ENCODE results near the gene NIPBL.
"Not testable (repeated sequence)": the region's sequence is repeated elsewhere in the genome, so short reads cannot be mapped to it uniquely, and the experiment has no call there.

NIPBL gene

GRCh38 chr5:36908544-36909260, 32.1 kb downstream of the NIPBL start:
- DNase-seq, result no peak

GRCh38 chr5:36915653-36916052, 39.1 kb downstream of the NIPBL start:
- no peak for DNase-seq

DNA sequence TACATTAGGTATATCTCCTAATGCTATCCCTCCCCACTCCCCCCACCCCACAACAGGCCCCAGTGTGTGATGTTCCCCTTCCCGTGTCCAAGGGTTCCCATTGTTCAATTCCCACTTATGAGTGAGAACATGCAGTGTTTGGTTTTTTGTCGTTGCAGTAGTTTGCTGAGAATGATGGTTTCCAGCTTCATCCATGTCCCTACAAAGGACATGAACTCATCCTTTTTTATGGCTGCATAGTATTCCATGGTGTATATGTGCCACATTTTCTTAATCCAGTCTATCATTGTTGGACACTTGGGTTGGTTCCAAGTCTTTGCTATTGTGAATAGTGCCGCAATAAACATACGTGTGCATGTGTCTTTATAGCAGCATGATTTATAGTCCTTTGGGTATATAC, 40.0 kb downstream of the NIPBL start:
- not testable (repeated sequence) for DNase-seq

GRCh38 chr5:36917358-36917757, 40.8 kb downstream of the NIPBL start:
- DNase-seq, result not testable (repeated sequence)

GRCh38 chr5:36919238-36919637, 42.7 kb downstream of the NIPBL start:
- no peak for DNase-seq

DNA sequence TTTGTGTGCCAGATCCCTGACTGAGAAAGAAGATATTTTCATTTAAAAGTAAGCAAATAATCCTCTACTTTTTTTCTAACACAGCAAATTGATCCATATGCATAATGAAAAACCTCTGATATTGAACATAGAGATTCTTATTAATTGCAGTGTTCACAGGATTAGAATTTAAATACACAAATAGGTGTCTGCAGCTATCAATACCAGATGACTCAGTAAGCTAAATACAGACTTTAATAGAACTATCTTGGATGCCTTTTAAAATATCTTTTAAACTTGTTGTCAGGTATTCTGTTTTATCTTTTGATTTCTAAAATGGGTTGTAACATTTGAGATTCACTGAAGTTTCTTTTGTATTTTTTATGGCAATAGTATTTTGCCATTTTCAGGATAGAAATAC, 43.1 kb downstream of the NIPBL start:
- DNase-seq, result no peak

DNA sequence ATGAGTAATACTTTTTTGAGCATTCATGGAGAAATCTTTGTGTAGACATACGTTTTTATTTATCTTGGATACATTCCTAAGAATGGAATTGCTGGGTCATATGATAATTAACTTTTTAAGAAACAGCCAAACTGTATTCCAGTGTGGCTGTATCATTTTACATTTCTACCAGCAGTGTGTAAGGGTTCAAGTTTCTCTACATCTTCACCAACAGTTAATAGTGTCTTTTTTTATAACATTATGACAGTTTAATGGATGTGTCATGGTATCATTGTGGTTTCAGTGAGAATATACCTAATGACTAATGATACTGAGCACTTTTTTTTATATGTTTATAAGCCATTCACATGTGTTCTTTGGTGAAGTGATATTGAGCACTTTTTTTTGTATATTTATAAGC, 52.4 kb downstream of the NIPBL start:
- DNase-seq, result peak in 1 of 2 experiments; percentile 40

DNA sequence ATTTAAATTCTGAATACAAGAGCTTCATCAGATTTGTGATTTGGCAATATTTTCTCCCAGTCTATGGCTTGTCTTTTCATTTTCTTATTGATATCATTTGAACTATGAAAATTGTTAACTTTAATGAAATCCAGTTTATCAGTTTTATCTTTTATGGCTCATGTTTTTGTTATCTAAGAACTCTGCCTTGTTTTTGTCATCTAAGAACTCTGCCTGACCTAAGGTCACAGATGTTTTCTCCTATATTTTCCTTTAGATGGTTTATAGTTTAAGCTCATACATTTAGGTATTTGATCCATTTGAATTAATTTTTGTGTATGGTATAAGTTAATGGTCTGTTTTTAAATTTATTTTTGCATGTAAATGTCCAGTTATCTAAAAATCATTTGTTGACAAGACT, 52.9 kb downstream of the NIPBL start:
- no peak for DNase-seq

GRCh38 chr5:36932056-36932455, 55.5 kb downstream of the NIPBL start:
- no peak for DNase-seq

GRCh38 chr5:36932699-36933098, 56.1 kb downstream of the NIPBL start:
- no peak for DNase-seq

GRCh38 chr5:36934740-36935356, 58.3 kb downstream of the NIPBL start:
- no peak for DNase-seq

DNA sequence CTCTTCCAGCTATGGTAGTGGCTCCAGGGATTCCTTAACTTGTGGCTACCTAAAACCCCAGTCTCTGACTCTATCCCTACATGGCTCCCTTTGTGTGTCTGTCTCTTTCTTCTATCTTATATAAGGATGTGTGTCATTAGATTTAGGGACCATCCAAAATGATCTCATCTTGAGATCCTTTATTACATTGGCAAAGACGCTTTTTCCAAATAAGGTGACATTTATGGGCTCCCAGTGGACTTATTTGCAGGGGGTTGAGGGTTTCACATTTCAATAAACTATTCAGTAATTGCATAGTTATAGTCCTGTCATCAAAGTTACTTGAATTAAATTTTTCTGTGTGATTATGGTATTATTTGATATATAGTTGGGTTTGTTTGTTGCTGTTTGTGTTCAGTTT, 59.2 kb downstream of the NIPBL start:
- no peak for DNase-seq

DNA sequence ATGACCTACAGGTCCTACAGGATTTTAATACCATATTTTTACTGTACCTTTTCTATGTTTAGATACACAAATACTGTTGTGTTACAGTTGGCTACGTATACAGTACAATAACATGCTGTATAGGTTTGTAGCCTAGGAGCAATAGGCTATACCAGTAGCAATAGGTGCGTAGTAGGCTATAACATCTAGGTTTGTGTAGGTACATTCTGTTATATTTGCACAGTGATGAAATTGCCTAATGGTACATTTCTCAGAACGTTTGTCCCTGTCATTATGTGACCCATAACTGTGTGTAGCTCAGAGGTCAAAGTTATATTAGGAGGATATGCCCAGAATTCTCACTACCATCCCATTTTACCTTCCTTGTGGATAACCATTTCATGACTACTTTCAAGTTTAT, 59.7 kb downstream of the NIPBL start:
- DNase-seq, result no peak

- DNase-seq, result no peak
Observed at GRCh38 chr5:36938129-36938528, 61.6 kb downstream of the NIPBL start.

GRCh38 chr5:36939969-36940858, 63.6 kb downstream of the NIPBL start:
- DNase-seq, result no peak

DNA sequence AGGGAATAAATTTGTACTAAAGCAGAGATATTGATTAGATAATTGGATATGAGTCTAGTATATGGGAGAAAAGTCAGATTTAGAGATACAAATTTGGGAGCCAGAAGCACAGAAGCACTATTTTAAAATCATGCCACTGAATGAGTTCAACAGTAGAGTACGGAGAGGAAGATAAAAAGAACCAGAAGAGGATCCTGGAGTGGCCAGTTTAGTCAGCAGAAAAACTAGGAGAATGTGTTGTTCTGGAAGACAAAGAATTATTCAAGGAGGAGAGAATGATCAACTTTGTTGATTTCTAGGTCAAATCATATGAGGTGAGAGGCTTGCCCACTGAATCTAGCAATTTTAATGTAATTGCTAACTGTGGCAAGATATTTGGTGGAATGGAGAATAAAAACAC, 67.0 kb downstream of the NIPBL start:
- no peak for DNase-seq

- DNase-seq, result no peak
Observed at GRCh38 chr5:36944024-36944423, 67.5 kb downstream of the NIPBL start.

GRCh38 chr5:36944607-36945225, 68.1 kb downstream of the NIPBL start:
- peak; percentile 39 to 65 for DNase-seq

- DNase-seq, result no peak
Observed at GRCh38 chr5:36945687-36946086, 69.1 kb downstream of the NIPBL start.

DNA sequence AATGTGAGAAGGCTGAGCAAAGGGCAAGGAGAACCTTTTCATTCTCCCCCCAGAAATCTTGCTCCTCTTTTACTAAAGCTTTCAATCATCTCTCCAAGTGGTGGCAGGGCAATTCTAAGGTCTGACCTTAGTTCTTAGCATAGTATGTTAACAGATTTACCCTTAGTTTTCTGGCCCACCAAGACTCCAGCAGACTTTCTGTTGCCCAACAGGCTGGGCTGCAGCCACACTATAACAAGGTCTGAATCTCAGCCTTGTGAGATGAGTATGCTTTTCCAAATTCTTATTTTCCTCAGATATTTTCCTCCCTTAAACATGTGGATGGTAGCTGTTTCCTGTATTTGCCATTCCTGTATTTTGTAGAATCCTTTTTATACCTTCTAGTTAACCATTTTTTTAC, 69.5 kb downstream of the NIPBL start:
- DNase-seq, result no peak

DNA sequence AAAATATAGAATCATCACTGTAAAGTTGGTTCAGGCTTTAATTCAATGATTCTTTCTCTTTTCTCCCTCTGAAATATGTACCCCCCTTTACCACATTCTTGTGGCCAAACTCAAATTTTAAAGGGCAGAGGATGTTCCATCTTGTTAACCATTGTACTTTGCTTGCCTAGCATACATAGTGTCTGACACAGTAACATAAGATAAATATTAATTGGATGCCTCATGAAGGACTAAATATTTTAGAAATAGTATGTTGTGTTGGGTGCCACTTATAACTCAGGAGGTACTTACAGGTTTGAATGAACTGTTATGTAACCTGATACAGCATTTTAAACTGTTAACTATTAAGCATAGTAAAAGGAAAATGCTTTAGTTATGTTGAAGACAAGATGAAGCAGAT, 71.5 kb downstream of the NIPBL start:
- peak in 1 of 2 experiments; percentile 51 for DNase-seq

- no peak for DNase-seq
Observed at GRCh38 chr5:36948650-36949049, 72.1 kb downstream of the NIPBL start.

DNA sequence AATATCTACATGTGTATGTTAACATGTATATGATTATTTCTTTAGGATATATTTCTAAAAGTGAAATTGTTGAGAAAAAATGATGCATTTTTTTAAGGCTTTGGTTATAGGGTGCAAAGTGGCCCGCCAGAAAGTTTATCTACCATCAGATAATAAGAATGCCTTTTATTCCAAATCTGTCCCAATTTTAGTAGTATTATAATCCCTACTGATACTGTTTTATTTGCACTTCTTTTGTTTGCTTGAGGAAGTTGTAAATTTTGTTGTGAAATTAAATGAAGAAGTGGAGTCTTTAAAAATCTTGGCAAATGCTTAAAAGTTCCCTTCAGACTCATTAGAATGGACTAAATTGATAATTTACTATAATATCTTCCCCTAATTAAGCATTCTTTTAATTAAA, 73.0 kb downstream of the NIPBL start:
- DNase-seq, result no peak

Data from SW 1271 (cell line).